K562 (cell line): Measurements from ENCODE around the gene NT5DC4. TPM values are rescaled to one million over a fixed set of nuclear protein-coding genes. Genes with fewer than 3 reads are reported as not detected.

Experiments used
- CBFB ChIP-seq: sonication (generic); formaldehyde crosslinking; IDR thresholded peaks from 2 replicates; pipeline ENCODE4 v1.4.0; 2020; ENCODE audit warnings: mild to moderate bottlenecking, missing genetic modification reagents
- DIDO1 ChIP-seq: fragments of 450-650 bp; IDR thresholded peaks from 2 replicates; pipeline ENCODE4 v1.6.1; 2016; ENCODE audit warnings: low read depth, missing biosample characterization, missing genetic modification characterization
- MTF1 ChIP-seq: fragments of 250-450 bp; sonication (Bioruptor Pico); IDR thresholded peaks from 2 replicates; pipeline ENCODE4 v1.9.0; 2021; ENCODE audit warnings: moderate library complexity, mild to moderate bottlenecking, inconsistent platforms, borderline replicate concordance
- MXI1 ChIP-seq: IDR thresholded peaks from 2 replicates; pipeline ENCODE4 v1.6.1; 2011; ENCODE audit warnings: low read depth, mild to moderate bottlenecking, improper control_type of control experiment, low read length
- POLR3G ChIP-seq: IDR thresholded peaks from 2 replicates; pipeline ENCODE4 v1.6.1; 2011; ENCODE audit not compliant: insufficient read length, insufficient replicate concordance; ENCODE audit errors: extremely low read depth
- SIX5 ChIP-seq, 2 experiments: IDR thresholded peaks; 2 replicates each; pipeline ENCODE4 v1.6.1; 2011; ENCODE audit warnings: low read length in 2 of 2, borderline replicate concordance in 1 of 2, low read depth in 1 of 2, mild to moderate bottlenecking in 1 of 2, moderate library complexity in 1 of 2; ENCODE audit not compliant: insufficient read depth in 1 of 2
- SLC30A9 ChIP-seq: fragments of 250-450 bp; sonication (Bioruptor Pico); IDR thresholded peaks from 2 replicates; pipeline ENCODE4 v1.8.0; 2022; ENCODE audit warnings: mild to moderate bottlenecking, moderate library complexity
- ZFP1 ChIP-seq: fragments of 450-650 bp; formaldehyde crosslinking; IDR thresholded peaks from 2 replicates; pipeline ENCODE4 v1.4.0; 2020; ENCODE audit warnings: mild to moderate bottlenecking, mixed read lengths
- ZNF12 ChIP-seq: sonication (generic); formaldehyde crosslinking; IDR thresholded peaks from 2 replicates; pipeline ENCODE4 v1.4.0; 2020; ENCODE audit warnings: mild to moderate bottlenecking, missing genetic modification reagents
- ZNF174 ChIP-seq: fragments of 250-450 bp; sonication (Bioruptor Pico); IDR thresholded peaks from 2 replicates; pipeline ENCODE4 v1.4.0; 2020; ENCODE audit warnings: mild to moderate bottlenecking
- ZNF444 ChIP-seq: fragments of 250-450 bp; sonication (Bioruptor Pico); IDR thresholded peaks from 2 replicates; pipeline ENCODE4 v1.4.0; 2020; ENCODE audit warnings: mild to moderate bottlenecking, moderate library complexity
- ZNF707 ChIP-seq: fragments of 250-450 bp; sonication (Bioruptor Pico); conservative IDR thresholded peaks from 2 replicates; pipeline ENCODE4 v1.8.0; 2022; ENCODE audit warnings: inconsistent platforms, mild to moderate bottlenecking, moderate library complexity
- ZNF780A ChIP-seq: fragments of 250-450 bp; sonication (Bioruptor Pico); IDR thresholded peaks from 2 replicates; pipeline ENCODE4 v1.5.0; 2021; ENCODE audit warnings: mild to moderate bottlenecking
- ZNF79 ChIP-seq: fragments of 250-450 bp; sonication (Bioruptor Pico); IDR thresholded peaks from 2 replicates; pipeline ENCODE4 v1.4.0; 2020; ENCODE audit warnings: low read depth, mild to moderate bottlenecking, moderate library complexity
- polyA plus RNA-seq, 8 experiments: library from polyadenylated mRNA; depleted of rRNA in 4 of 8; stranded (reverse) in 5 of 8; unstranded in 3 of 8; fragments of >200 nt; fragmentation: Nextera tagmentation in 2 of 8; fragmentation: Illumina TruSeq in 1 of 8; extraction: Ambion mirVana in 2 of 8; extraction: Trizol in 1 of 8; gene quantifications; 2 replicates each; pipeline versions ENCODE4 v1.2.1 to v1.2.3, GENCODE V29; 2011 to 2014; ENCODE audit warnings: inconsistent platforms in 1 of 8, missing spikeins in 1 of 8
- total RNA-seq, 7 experiments: library from RNA; depleted of rRNA in 6 of 7; stranded (reverse); fragments of >200 nt in 6 of 7; fragmentation: Illumina TruSeq in 2 of 7; extraction: Trizol in 2 of 7; gene quantifications; 2 replicates each; pipeline versions ENCODE4 v1.2.1 to v1.2.3, GENCODE V29; 2011 to 2021; ENCODE audit warnings: low replicate concordance in 1 of 7
- TF ChIP-seq, protein P1 (sequence below): fragments of 250-450 bp; sonication (Bioruptor Pico); IDR thresholded peaks from 2 replicates; pipeline ENCODE4 v1.4.0; 2020; ENCODE audit warnings: borderline replicate concordance
- TF ChIP-seq, protein P2 (sequence below): fragments of 250-450 bp; sonication (Bioruptor Pico); IDR thresholded peaks from 2 replicates; pipeline ENCODE4 v1.9.0; 2021; ENCODE audit warnings: mild to moderate bottlenecking, inconsistent platforms
- TF ChIP-seq, protein P3 (sequence below): fragments of 450-650 bp; IDR thresholded peaks from 2 replicates; pipeline ENCODE4 v1.6.1; 2017; ENCODE audit warnings: antibody characterized with exemption, mild to moderate bottlenecking
- TF ChIP-seq, protein P4 (sequence below): fragments of 250-450 bp; sonication (Bioruptor Pico); IDR thresholded peaks from 2 replicates; pipeline ENCODE4 v1.8.0; 2022; ENCODE audit warnings: moderate library complexity, mild to moderate bottlenecking, inconsistent platforms

Gene NT5DC4
- total and polyA plus RNA-seq, 9 of the 15 experiments (the other 6 are each of a cell fraction or from before 2014, with no cell fraction given), result 0.44 to 6.9 (median 2.5) TPM

DNA sequence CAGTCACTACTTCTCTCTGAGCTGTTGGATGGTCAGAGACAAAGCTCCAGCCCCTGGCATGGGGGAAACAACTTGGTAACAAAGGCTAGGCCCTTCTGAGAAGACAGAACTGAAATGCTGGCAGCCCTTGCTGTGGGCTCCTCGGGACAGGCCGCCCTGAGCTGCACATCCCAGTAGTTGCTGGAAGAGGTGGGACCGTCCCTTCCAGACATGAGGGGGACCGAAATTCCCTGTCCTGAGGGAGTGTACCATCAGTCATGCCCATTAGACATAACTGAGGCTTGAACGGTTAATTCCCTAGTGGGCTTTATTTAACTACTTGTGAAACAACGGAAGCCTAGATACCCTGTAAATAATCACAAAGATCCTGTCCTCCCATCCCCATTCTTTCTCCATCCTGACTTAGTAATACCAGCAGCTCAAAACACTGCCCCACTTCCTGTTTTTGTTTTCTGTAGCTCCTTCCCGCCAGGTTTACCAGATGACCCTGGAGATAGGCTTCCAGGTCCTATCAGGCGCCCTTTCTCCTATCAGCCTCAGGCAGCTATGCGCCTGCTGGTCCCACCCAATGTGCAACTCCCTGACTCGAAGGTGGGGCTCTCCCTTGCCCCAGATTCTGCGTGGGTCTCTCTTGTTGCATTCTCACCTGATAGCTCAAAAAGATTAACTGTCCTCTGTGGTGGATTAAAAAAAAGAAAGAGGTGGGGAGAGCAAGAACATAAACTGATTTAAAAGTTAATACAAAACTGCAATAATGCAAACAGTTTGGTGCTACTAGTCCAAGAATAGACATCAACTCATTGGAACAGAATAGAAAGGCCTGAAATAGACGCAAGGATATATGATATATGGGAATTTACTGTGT, 37.0 kb upstream of the NT5DC4 start (continued):
- TF ChIP-seq, protein P1, sequence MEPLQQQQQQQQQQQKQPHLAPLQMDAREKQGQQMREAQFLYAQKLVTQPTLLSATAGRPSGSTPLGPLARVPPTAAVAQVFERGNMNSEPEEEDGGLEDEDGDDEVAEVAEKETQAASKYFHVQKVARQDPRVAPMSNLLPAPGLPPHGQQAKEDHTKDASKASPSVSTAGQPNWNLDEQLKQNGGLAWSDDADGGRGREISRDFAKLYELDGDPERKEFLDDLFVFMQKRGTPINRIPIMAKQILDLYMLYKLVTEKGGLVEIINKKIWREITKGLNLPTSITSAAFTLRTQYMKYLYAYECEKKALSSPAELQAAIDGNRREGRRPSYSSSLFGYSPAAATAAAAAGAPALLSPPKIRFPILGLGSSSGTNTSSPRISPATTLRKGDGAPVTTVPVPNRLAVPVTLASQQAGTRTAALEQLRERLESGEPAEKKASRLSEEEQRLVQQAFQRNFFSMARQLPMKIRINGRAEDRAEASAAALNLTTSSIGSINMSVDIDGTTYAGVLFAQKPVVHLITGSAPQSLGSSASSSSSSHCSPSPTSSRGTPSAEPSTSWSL (CRISPR knock-in tag), result no peak
- TF ChIP-seq ZNF780A (CRISPR knock-in tag) (no peak), ZNF707 (CRISPR knock-in tag) (no peak), ZNF444 (CRISPR knock-in tag) (no peak), ZNF12 (CRISPR knock-in tag) (no peak), DIDO1 (tag) (no peak), ZNF174 (no peak), SLC30A9 (CRISPR knock-in tag) (no peak), POLR3G (no peak), MTF1 (CRISPR knock-in tag) (no peak), ZNF79 (CRISPR knock-in tag) (no peak), CBFB (CRISPR knock-in tag) (no peak), ZFP1 (CRISPR knock-in tag) (no peak), MXI1 (no peak), SIX5 (IDR thresholded peaks at IDR 0.05; ENCODE audit: borderline replicate concordance in 1 of 2, insufficient read depth in 1 of 2, low read depth in 1 of 2, low read length in 2 of 2) (no peak)
- TF ChIP-seq, protein P2, sequence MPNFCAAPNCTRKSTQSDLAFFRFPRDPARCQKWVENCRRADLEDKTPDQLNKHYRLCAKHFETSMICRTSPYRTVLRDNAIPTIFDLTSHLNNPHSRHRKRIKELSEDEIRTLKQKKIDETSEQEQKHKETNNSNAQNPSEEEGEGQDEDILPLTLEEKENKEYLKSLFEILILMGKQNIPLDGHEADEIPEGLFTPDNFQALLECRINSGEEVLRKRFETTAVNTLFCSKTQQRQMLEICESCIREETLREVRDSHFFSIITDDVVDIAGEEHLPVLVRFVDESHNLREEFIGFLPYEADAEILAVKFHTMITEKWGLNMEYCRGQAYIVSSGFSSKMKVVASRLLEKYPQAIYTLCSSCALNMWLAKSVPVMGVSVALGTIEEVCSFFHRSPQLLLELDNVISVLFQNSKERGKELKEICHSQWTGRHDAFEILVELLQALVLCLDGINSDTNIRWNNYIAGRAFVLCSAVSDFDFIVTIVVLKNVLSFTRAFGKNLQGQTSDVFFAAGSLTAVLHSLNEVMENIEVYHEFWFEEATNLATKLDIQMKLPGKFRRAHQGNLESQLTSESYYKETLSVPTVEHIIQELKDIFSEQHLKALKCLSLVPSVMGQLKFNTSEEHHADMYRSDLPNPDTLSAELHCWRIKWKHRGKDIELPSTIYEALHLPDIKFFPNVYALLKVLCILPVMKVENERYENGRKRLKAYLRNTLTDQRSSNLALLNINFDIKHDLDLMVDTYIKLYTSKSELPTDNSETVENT (CRISPR knock-in tag), result no peak
- TF ChIP-seq, protein P3, sequence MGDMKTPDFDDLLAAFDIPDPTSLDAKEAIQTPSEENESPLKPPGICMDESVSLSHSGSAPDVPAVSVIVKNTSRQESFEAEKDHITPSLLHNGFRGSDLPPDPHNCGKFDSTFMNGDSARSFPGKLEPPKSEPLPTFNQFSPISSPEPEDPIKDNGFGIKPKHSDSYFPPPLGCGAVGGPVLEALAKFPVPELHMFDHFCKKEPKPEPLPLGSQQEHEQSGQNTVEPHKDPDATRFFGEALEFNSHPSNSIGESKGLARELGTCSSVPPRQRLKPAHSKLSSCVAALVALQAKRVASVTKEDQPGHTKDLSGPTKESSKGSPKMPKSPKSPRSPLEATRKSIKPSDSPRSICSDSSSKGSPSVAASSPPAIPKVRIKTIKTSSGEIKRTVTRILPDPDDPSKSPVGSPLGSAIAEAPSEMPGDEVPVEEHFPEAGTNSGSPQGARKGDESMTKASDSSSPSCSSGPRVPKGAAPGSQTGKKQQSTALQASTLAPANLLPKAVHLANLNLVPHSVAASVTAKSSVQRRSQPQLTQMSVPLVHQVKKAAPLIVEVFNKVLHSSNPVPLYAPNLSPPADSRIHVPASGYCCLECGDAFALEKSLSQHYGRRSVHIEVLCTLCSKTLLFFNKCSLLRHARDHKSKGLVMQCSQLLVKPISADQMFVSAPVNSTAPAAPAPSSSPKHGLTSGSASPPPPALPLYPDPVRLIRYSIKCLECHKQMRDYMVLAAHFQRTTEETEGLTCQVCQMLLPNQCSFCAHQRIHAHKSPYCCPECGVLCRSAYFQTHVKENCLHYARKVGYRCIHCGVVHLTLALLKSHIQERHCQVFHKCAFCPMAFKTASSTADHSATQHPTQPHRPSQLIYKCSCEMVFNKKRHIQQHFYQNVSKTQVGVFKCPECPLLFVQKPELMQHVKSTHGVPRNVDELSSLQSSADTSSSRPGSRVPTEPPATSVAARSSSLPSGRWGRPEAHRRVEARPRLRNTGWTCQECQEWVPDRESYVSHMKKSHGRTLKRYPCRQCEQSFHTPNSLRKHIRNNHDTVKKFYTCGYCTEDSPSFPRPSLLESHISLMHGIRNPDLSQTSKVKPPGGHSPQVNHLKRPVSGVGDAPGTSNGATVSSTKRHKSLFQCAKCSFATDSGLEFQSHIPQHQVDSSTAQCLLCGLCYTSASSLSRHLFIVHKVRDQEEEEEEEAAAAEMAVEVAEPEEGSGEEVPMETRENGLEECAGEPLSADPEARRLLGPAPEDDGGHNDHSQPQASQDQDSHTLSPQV, result peak; percentile 87
- TF ChIP-seq, protein P4, sequence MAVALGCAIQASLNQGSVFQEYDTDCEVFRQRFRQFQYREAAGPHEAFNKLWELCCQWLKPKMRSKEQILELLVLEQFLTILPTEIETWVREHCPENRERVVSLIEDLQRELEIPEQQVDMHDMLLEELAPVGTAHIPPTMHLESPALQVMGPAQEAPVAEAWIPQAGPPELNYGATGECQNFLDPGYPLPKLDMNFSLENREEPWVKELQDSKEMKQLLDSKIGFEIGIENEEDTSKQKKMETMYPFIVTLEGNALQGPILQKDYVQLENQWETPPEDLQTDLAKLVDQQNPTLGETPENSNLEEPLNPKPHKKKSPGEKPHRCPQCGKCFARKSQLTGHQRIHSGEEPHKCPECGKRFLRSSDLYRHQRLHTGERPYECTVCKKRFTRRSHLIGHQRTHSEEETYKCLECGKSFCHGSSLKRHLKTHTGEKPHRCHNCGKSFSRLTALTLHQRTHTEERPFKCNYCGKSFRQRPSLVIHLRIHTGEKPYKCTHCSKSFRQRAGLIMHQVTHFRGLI, result no peak
